ENCODE measurements around the gene IFITM2. TPM values are rescaled to one million over a fixed set of nuclear protein-coding genes. Genes with fewer than 3 reads are reported as not detected.

Gene IFITM2
- total RNA-seq, 4 donors from 2014 or later = 37.8 to 80.9 (median 44.9) TPM

- no peak for ATAC-seq
- Histone ChIP-seq H3K4me3 (no peak overlapping the region), H3K4me1 (peaks cover 24 to 29% of the 10 kb centered on the region in 2 donors), H3K9me3 (no peaks in the 10 kb centered on the region), H3K36me3 (no peaks in the 10 kb centered on the region), H3K27me3 (no peaks in the 10 kb centered on the region), H3K27ac (peak overlapping the region; percentile 91 to 93 (median 92))
- DNase-seq = no peak
- intact Hi-C loops (cut with DNase I; ENCODE audit: low total_unique reads) (loop anchor here (2.0 to 10.0 kb wide), 3 partner anchors 36 to 145 kb away; partner anchors contain the start of genes BET1L and RIC8A), in situ Hi-C loops (cut with MboI; ENCODE audit: low sequenced_read_pairs in 4 of 4) (loop anchor here in 2 of 4 donors (5.0 to 10.0 kb wide), 2 partner anchors 40 to 48 kb away; partner anchors contain the start of genes IFITM1 (in 1 of the 2) and IFITM2 (in 1 of the 2))
- TF ChIP-seq POLR2A (IDR thresholded peaks at IDR 0.05) = no peak
- TF ChIP-seq CTCF (IDR thresholded peaks at IDR 0.05 in 4 of 5, conservative IDR thresholded peaks at IDR 0.05 in 1 of 5) = no peak
Measured at GRCh38 chr11:352456-353031, 44.9 kb downstream of the IFITM2 start.

GRCh38 chr11:353179-353873 lies 45.7 kb downstream of the IFITM2 start:
- H3K4me1 ChIP-seq = peaks cover 24 to 29% of the 10 kb centered on the region in 2 donors
- ATAC-seq (peak; percentile 68 to 73), DNase-seq (peak; percentile 60 to 77)
- peak overlapping the region in 2 of 4 donors; percentile 10 to 13 for H3K4me3 ChIP-seq
- peaks cover 0 to under 1% (median 0%) of the 10 kb centered on the region in 3 donors for H3K27me3 ChIP-seq
- TF ChIP-seq POLR2A (IDR thresholded peaks at IDR 0.05) (peak in 1 of 2 donors; percentile 56), CTCF (IDR thresholded peaks at IDR 0.05 in 4 of 5, conservative IDR thresholded peaks at IDR 0.05 in 1 of 5) (no peak)
- in situ Hi-C loops (cut with MboI; ENCODE audit: low sequenced_read_pairs in 4 of 4) (loop anchor here in 2 of 4 donors (5.0 to 10.0 kb wide), 2 partner anchors 41 to 49 kb away; partner anchors contain the start of genes IFITM1 (in 1 of the 2) and IFITM2 (in 1 of the 2)), intact Hi-C loops (cut with DNase I; ENCODE audit: low total_unique reads) (loop anchor here (2.0 to 10.0 kb wide), 3 partner anchors 37 to 146 kb away; partner anchors contain the start of genes BET1L and RIC8A)
- no peaks in the 10 kb centered on the region for H3K9me3 ChIP-seq
- peak overlapping the region; percentile 91 to 93 (median 92) for H3K27ac ChIP-seq
- no peaks in the 10 kb centered on the region for H3K36me3 ChIP-seq

GRCh38 chr11:355581-356458 lies 48.2 kb downstream of the IFITM2 start:
- Histone ChIP-seq H3K36me3 (no peaks in the 10 kb centered on the region), H3K27ac (peak overlapping the region; percentile 91 to 93 (median 92)), H3K4me1 (peaks cover 24 to 29% of the 10 kb centered on the region in 2 donors), H3K27me3 (peaks cover 0 to 5% (median 4%) of the 10 kb centered on the region in 3 donors), H3K9me3 (no peaks in the 10 kb centered on the region), H3K4me3 (peak overlapping the region; percentile 55 to 57 (median 56))
- intact Hi-C loops (cut with DNase I; ENCODE audit: low total_unique reads) = loop anchor here (5.0 to 10.0 kb wide), 2 partner anchors 49 to 101 kb away; partner anchors contain the start of gene IFITM2
- ATAC-seq = peak; percentile 69 to 72
- TF ChIP-seq CTCF (IDR thresholded peaks at IDR 0.05 in 4 of 5, conservative IDR thresholded peaks at IDR 0.05 in 1 of 5) (no peak), POLR2A (IDR thresholded peaks at IDR 0.05) (peak; percentile 29 to 47)
- in situ Hi-C loops (cut with MboI; ENCODE audit: low sequenced_read_pairs in 4 of 4) = loop anchor here in 1 of 4 donors (10.0 kb wide), 1 partner anchor 51 kb away; the partner anchor contains the start of gene IFITM2
- DNase-seq = peak; percentile 73 to 77

- peaks cover 24 to 29% of the 10 kb centered on the region in 2 donors for H3K4me1 ChIP-seq
- H3K9me3 ChIP-seq = no peaks in the 10 kb centered on the region
- ATAC-seq = no peak
- H3K27ac ChIP-seq = no peak overlapping the region
- intact Hi-C loops (cut with DNase I; ENCODE audit: low total_unique reads) = loop anchor here (5.0 to 10.0 kb wide), 2 partner anchors 49 to 102 kb away; partner anchors contain the start of gene IFITM2
- peaks cover 0 to 7% (median 5%) of the 10 kb centered on the region in 3 donors for H3K27me3 ChIP-seq
- H3K4me3 ChIP-seq = no peak overlapping the region
- no peaks in the 10 kb centered on the region for H3K36me3 ChIP-seq
- DNase-seq = no peak
- TF ChIP-seq POLR2A (IDR thresholded peaks at IDR 0.05) (no peak), CTCF (IDR thresholded peaks at IDR 0.05 in 4 of 5, conservative IDR thresholded peaks at IDR 0.05 in 1 of 5) (no peak)
- in situ Hi-C loops (cut with MboI; ENCODE audit: low sequenced_read_pairs in 4 of 4) = loop anchor here in 1 of 4 donors (10.0 kb wide), 1 partner anchor 52 kb away; the partner anchor contains the start of gene IFITM2
Measured at GRCh38 chr11:356610-357009, 49.0 kb downstream of the IFITM2 start.
